HT1080 (cell line): ENCODE measurements around the gene FTCD. TPM values are rescaled to one million over a fixed set of nuclear protein-coding genes. Genes with fewer than 3 reads are reported as not detected.

Experiments
- DNase-seq: peaks from one replicate; pipeline ENCODE4 v3.0.0-alpha.2; 2015; ENCODE audit warnings: low read depth
- total RNA-seq: library from RNA; depleted of rRNA; stranded (reverse); fragments of >200 nt; shearing (Covaris generic); gene quantifications from 2 replicates; pipeline ENCODE4 v1.2.3, GENCODE V29; 2014

The FTCD gene
- total RNA-seq, 1 experiment from 2014 or later = 0.69 TPM

DNA sequence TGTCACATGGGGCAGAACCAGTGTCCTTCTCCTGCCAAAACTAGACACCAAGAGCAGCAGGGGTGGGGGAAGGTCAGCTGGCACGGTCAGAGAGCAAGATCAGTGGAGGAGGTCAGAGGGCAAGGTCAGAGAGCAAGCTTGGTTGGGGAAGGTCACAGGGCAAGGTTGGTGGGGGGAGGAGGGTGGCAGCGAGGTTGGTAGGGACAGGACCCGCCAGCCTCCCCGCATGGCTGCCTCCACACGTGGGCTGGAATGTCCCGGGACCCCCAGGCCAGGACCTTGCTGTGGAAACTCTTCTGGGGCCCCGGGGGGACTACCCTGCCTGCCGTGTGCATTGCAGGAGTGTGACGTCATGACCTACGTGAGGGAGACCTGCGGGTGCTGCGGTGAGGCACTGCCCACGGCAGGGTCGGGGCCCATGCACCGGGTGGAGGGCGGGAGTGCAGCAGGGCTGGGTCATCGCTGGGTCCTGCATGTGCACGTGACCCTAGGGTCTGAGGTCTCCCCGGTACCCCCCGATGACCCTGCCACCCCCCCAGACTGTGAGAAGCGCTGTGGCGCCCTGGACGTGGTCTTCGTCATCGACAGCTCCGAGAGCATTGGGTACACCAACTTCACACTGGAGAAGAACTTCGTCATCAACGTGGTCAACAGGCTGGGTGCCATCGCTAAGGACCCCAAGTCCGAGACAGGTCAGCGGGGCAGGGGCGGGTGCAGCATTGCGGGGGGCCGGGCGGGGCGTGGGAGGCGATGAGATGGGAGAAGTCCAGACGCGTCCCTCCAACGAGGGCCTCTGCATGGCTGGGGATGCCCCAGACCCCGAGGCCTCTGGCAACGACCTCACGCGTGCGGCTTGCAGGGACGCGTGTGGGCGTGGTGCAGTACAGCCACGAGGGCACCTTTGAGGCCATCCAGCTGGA, 30.2 kb downstream of the FTCD start:
- no peak for DNase-seq

DNA sequence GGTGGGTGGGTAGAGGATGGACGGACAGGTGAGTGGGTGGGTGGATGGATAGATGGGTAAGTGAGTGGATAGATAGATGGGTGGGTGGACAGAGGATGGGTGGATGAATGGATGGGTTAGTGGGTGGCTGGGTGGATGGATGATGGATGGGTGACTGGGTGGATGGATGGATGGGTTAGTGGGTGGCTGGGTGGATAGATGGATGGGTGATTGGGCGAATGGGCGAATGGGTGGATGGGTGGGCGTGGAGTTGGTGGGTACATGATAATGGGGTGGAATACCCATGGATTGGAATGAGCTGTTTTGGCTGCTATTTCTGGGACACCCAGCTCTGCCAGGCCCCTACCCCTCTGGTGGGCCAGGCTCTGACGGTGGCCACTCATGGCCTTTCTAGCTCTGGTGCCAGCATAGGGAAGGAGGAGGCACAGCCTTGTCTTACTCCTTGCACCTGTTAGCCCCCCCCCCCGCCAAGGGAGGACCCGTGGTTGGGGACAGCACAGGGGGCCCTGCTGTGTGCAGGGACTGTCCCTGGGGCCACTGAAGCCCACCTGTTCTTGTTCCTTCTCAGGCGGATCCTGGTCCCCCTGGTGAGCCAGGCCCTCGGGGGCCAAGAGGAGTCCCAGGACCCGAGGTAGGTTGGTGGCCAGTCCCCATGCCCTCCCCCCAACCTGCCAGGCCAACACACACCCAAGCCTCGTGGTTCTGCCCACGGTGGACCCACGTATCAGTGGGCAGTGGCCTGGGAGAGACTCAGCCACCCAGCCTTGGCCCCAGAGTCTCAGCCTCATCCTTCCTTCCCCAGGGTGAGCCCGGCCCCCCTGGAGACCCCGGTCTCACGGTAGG, 31.1 kb downstream of the FTCD start:
- DNase-seq = no peak

DNA sequence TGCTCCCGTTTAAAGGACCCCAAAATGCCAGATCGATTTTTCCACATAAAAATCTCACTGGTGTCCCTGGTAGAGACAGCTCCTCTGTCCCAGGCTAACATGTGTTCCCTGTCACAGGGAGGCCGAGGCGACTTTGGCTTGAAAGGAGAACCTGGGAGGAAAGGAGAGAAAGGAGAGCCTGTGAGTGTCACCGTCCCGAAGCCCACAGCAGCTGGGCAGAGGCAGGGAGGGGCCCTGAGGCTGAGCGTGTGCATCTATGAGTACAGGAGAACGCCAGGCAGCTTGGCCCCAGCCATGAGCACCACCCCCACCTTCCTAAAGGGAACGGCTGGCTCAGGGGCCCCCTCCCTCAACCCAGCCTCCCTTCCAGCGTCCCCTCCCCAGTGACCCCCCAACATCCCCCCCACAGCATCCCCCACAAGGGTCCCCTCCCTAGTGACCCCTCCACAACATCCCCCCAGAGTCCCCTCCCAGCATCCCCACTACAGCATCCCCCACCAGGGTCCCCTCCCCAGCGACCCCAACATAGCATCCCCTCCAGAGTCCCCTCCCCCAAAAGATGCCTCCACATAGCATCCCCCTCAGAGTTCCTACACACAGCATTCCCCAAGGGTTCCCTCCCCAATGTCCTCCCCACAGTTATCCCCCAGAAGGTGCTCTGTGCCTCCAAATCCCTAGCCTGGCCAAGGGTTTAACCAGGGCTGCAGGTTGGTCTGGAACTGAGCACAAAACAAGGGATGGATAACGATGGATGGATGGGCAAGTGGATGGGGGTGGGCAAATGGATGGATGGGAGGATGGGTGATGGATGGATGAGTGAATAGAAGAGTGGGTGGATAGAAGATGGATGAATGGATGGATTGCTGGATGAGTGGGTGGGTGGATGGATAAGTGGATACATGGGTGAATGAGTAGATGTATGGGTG, 32.4 kb downstream of the FTCD start:
- DNase-seq = no peak

DNA sequence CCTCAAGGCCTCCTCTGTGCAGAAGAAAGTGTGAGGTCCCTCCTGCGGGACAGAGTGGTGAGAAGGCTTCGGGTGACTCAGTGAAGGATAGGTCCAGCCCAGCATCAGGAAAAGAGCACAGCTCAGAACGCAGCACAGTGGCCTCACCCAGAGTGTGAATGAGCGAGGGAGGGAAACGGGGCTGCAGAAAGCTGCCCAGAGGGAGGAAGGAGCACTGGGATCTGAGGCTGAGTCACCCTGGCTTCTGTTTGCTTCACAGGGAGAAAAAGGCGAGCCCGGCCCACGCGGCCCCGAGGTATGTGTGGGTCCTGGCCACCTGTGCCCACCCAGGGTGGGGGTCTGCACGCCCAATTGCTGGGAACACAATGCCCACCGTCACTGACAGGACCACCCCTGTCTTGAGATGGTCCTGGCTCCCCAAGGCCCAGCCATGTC, 33.1 kb downstream of the FTCD start:
- DNase-seq = peak; percentile 92

DNA sequence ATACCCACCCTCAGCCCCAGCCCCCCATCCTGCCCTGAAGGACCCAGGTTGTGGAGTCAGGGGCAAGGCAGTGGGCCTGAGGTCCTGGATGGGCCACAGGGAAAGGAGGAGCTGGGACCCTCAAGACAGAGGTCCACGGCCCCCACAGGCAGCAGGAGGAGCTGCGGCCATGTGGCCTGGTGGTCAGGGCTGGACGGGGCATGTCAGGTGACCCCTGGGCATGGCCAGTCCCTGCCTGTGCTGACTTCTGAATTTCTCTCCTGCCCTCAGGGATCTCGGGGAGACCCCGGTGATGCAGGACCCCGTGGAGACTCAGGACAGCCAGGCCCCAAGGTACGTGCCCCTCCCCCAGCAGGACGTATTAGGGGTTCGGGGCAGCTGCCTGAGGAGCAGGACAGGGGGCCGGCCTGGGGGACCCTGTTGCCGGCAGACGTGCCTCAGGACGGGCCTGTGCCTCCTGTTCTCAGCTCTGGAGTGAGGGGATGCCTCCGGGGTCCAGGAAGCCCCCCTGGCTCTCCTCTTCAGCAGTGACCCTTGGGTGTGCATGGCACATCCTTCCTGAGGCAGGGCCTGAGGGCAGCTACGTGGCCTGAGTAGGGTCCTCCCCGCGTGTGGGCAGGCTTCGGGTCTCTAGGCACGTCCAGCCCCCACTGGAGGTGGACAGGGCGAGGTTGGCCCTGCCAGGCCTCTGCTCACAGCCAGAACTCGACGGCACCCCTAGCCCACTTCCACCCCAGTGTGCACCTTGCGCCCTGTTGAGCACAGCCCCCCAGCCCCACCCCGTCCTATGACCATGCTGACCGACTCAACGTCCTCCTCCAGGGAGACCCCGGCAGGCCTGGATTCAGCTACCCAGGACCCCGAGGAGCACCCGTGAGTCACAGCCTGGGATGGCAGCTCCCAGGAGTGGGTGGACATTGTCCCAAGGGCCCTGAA, 33.8 kb downstream of the FTCD start:
- no peak for DNase-seq

DNA sequence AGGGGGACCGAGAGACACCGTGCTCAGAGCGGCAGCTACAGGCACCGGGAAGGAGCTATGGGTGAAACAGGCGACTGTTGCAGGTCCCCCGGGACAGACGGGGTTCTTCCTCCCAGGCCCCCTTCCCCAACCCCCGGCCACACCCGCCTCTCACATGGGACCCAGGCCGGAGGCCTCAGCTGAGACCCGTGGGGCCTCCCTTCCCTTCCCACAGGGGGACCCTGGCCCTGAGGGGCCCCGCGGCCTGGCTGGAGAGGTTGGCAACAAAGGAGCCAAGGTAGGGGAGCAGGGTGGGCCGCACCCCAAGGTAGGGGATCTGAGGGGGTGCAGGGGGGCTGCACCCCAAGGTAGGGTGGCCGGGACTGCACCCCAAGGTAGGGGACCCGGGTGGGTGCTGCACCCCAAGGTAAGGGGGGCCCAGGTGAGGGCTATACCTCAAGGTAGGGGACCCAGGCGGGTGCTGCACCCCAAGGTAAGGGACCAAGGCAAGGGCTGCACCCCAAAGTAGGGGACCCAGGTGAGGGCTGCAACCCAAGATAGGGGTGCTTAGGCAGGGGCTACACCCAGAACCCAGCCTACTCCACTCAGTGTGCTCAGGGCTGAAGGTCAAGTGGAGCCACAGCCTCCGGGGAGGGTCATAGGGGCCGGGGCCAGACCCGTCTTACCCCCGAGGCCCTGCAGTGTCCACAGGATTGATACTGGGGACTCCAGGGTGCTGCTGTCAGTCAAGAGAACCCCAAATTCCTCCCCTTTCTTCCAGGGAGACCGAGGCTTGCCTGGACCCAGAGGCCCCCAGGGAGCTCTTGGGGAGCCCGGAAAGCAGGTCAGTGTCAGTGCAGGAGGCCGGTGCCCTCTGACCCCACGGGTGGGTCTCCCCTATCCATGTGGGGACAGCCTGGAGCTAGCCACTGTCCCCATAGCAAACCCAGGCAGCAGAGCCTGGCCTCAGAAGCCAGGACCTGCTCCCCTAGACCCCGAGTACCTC, 34.8 kb downstream of the FTCD start:
- DNase-seq = no peak

DNA sequence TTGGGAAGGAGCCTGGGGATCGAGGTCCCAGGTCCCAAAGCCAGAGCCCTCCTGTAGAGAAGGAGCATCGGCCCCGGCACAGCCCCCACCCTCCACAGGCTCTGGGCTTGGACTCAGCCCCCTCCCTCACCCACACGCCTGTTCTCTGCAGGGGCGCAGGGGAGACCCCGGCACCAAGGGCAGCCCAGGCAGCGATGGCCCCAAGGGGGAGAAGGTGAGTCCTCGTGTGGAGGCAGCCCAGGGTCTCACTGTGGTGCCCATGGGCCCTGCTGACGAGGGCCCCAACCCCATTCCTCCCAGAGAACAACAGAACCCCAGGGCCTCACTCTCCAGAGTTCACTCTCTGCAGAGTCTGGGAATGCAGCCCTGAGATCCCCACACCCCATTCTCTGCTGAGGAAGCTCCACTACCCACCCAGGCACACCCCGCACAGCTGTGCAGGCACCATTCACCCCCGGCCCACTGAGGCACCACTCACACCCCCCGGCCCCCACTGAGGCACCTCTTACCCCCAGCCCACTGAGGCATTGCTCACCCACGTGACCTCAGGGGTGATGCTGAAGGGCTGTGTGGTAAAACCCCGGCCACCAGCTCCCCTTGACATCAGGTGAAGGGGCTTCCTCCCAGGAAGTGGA, 35.6 kb downstream of the FTCD start:
- no peak for DNase-seq

DNA sequence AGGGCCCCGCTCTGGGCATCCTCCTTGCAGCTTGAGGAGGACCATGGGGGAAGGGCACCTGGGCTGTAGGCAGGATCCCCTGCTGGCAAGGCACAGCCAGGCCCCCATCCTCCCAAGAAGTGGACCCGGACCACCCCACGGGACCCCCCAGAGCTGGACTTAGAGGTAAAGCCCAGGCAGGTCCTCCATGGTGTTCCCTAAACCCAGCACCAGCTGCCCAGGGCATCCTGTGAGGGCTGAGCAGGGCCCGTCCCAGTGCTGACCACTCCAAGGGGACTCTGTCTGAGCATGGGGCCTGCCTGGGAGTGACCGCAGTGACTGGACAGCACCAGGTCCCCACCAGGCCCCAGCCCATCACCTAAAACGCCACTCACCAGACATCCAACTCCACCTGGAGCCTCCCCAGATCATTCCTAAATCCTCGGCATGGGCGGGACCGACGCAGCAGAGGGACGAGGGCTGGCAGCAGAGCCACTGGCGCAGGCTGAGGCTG, 36.2 kb downstream of the FTCD start:
- no peak for DNase-seq

DNA sequence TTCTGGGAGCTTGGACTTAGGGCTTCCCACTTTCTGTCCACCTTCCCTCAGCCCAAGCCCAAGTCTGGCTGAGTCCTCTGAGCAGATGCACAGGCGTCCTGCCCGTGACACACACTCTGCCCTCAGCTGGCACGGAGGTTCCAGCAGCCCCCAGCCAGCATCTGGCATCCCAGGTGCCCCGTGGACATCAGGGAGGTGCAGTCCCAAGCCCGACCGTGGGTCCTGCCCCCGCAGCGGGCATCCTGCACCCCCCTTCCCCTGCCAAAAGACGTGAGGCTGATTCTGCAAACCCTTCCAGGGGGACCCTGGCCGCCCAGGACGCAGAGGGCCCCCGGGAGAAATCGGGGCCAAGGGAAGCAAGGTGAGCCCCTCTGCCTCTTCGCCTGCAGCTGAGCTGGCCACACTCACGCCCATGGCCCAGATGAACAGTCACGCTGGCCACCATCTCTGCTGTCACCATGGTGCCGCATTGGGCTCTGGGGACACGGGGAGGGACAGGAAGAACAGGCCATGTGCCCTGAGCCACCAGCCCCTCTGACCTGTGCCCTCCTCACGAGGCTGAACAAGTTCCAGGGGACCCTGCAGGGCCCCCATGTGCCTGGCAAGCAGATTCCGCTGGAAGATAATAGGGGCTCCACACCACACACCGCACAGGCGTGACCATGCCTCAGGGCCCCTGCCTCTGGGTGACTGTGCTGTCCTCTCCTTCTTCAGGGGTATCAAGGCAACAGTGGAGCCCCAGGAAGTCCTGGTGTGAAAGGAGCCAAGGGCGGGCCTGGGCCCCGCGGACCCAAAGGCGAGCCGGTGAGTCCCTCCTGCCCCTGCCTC, 36.8 kb downstream of the FTCD start:
- no peak for DNase-seq

DNA sequence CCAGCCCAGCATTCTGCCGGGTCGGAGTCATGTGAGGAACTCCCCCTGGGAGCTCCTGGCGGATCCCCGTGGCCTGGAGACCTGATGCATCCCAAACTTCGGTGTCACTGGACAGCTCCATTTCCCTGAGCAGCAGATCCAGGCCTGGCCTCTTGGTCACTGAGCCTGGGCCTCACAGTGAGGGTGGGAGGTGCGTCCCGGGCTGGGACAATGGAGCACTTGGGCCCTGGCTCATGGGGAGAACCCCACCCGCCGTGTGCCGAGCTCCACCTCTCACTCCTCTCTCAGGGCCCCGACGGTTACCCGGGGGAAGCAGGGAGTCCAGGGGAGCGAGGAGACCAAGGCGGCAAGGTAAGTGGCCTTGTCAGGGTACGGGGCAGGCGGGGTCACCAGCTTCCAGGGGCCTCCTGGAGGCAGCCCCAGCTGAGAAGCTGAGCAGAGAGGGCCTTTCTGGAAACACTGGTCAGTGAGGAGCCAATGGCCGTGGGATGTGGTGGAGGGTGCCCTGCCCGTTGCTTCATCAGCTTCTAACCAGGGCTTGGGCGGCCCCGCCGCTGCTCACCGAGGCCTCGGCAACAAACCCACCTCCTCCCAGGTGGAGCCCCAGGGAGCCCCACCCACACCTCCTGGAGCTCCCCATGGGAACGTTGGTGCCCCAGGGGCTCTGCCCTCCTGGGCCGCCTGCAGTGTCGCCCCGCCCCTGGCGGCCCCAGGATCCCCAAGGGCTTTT, 37.6 kb downstream of the FTCD start:
- no peak for DNase-seq

DNA sequence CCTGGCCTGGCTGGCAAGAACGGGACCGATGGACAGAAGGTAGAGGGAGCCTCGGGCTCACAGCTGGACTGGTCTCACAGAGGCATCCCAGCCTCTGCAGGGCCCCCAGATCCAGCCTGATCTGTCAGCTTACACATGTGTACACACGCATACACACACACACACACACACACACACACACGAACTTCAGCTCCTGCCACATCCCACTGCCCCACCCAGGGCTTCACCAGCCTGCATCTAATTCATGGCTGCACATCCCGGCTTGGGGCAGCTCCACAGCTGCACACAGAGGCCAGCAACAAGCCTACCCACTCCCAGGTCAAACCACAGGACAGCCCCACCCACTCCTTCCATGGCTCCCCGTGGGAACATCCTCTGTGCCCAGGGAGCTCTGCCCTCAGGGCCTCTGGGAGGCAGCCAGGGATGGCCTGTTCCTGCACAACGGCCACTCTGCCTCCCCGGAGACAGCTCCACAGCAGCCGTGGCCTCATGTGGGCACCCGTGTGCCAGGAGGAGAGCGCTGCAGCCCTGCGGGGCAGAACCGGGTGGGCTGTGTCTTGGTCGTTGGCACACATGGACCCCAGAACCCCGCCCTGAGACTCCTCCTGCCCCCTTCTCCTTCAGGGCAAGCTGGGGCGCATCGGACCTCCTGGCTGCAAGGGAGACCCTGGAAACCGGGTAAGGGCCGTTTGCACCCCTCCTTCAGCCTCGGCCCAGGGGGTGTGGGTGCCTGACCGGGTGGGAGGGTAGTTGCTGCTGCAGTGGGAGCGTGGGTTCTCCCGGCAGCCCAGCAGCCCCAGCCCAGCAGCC, 38.4 kb downstream of the FTCD start:
- peak; percentile 25 for DNase-seq

DNA sequence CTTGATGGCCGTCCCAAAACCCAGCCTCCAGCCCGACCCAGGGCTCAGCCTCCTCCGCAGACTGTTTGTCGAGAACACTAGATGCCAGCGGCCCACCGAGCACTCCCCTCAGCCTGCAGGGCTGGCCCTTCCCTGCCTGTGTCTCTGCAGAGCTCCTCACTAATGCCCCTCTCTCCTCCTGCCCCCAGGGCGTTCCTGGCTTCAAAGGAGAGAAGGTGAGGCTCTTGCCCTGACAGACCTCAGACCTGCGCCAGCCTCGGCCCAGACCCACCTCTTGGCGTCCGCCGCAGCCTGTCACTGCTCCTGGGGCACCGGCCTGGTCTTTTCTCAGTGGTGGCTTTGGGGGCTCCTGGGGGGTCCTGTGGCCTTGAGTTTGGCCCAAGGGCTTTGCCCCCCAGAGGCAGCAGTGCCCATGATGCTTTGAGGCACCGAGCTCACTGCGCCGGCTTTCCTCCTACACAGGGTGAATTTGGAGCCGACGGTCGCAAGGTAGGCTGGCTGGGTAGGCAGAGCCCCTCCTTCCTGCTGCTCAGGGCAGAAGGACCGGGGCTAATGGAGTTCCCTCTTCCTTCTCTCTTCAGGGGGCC, 39.1 kb downstream of the FTCD start:
- DNase-seq = no peak

DNA sequence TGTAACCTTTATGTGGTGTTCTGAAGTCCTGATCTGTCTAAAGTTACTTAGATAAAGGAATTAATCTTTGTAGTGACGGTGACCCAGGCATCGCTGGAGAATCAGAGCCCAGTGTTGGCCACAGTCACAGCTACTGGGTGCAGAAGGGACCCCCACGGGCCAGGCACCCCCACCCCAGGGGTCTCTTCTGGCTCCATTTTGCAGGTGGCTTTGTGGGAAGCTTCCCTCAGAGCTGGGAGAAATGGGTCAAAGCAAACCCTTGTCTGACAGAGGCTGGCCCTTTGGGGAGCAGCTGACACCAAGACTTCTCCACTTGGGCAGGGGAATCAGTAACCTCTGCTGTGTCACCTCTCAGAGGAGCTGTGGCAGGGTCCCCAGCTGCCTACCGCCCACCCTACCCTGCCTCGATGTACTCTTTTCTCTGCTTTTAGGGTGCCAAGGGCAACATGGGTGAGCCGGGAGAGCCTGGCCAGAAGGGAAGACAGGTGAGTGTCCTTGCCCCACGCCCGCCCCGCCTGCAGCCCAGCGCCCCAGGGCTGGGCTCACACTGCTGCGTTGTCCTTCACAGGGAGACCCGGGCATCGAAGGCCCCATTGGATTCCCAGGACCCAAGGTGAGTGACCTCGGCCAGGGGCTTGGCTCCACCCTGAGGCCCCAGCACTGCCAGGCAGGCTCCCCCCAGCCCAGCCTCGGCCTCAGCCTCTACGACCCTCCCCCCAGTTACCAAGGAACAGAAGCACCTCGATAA, 39.8 kb downstream of the FTCD start:
- no peak for DNase-seq

DNA sequence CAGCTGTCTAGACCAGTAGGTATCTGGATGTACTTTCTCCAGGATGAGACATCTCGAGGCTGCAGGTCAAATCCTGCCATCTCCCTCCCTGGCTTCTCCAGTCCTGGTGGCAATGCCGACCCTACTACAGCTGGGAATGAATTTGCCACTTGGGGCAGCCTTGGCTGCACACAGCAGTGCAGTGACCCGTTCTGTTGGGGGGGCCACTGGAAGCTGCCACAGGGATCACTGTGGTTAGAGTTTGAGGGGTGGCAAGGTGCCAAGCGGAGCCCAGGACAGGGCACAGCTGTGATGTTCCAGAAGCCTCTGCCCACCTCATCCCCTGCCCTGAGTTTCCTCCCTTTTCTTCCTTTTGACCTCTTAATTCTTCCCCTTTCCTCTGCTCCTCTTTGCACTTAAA, 40.4 kb downstream of the FTCD start:
- no peak for DNase-seq
